ENCODE measurements around the gene F3.
"Not testable (repeated sequence)": the region's sequence is repeated elsewhere in the genome, so short reads cannot be mapped to it uniquely, and the experiment has no call there.

- not testable (repeated sequence) for TF ChIP-seq ATF2 (CRISPR knock-in tag; IDR thresholded peaks at IDR 0.05; ENCODE audit: borderline replicate concordance, low read depth); ELF4 (CRISPR knock-in tag; IDR thresholded peaks at IDR 0.05; ENCODE audit: low read depth); HMGXB4 (CRISPR knock-in tag; IDR thresholded peaks at IDR 0.05); CTCF (IDR thresholded peaks at IDR 0.05); USF2 (CRISPR knock-in tag; IDR thresholded peaks at IDR 0.05); CREB1 (CRISPR knock-in tag; IDR thresholded peaks at IDR 0.05); ZNF416 (CRISPR knock-in tag; IDR thresholded peaks at IDR 0.05); GABPB1 (CRISPR knock-in tag; IDR thresholded peaks at IDR 0.05); MLX (CRISPR knock-in tag; IDR thresholded peaks at IDR 0.05); TCF7 (CRISPR knock-in tag; IDR thresholded peaks at IDR 0.05; ENCODE audit: low read depth); FOXK1 (CRISPR knock-in tag; IDR thresholded peaks at IDR 0.05); NR2C2 (CRISPR knock-in tag; IDR thresholded peaks at IDR 0.05); IRF1 (CRISPR knock-in tag; IDR thresholded peaks at IDR 0.05)
Observed at GRCh38 chr1:94568806-94569205, 27.2 kb upstream of the F3 start.

Data from WTC11 (cell line).